Activated CD4-positive, alpha-beta T cell treated with anti-CD3 and anti-CD28 coated beads for 36 hours (primary cell): ENCODE results near the gene CEACAM18. TPM values are rescaled to one million over a fixed set of nuclear protein-coding genes. Genes with fewer than 3 reads are reported as not detected.
"Not testable (repeated sequence)": the region's sequence is repeated elsewhere in the genome, so short reads cannot be mapped to it uniquely, and the experiment has no call there.

Experiments used
- ATAC-seq: fragments of 200-7000 bp; cut with Tn5 transposase; one replicate; pipeline ENCODE4 v1.10.0; 2021; ENCODE audit warnings: mild to moderate bottlenecking, moderate library complexity
- CTCF ChIA-PET: fragments of 350-600 bp; sonication (Branson Sonifier 250); formaldehyde crosslinking; loops from one replicate; lab custom pipeline; 2021; ENCODE audit warnings: antibody characterized with exemption; lab: Charles Lee
- POLR2A ChIA-PET: fragments of 350-600 bp; sonication (Branson Sonifier 250); formaldehyde crosslinking; loops from one replicate; lab custom pipeline; 2021; ENCODE audit warnings: antibody characterized with exemption, inconsistent platforms; lab: Charles Lee
- DNase-seq: peaks from one replicate; pipeline ENCODE4 v3.0.0-alpha.2; 2020
- H3K27ac Mint-ChIP-seq: one replicate; pipeline ENCODE4 v1.8.0; 2021; ENCODE audit warnings: mixed read lengths
- H3K27me3 Mint-ChIP-seq: one replicate; pipeline ENCODE4 v1.8.0; 2021; ENCODE audit warnings: mixed read lengths
- H3K36me3 Mint-ChIP-seq: one replicate; pipeline ENCODE4 v1.8.0; 2021; ENCODE audit warnings: low read depth, mixed read lengths
- H3K4me1 Mint-ChIP-seq: one replicate; pipeline ENCODE4 v1.8.0; 2021; ENCODE audit warnings: mixed read lengths
- H3K4me3 Mint-ChIP-seq: one replicate; pipeline ENCODE4 v1.8.0; 2021; ENCODE audit warnings: mild to moderate bottlenecking, moderate library complexity, mixed read lengths
- H3K9me3 Mint-ChIP-seq: one replicate; pipeline ENCODE4 v1.8.0; 2021; ENCODE audit warnings: low read depth, mixed read lengths
- intact Hi-C, 2 experiments: fragments of 100-400 bp; cut with DNase I in 1 of 2; cut with micrococcal nuclease in 1 of 2; formaldehyde crosslinking; loops; one replicate each; pipeline versions ENCODE4 v1.14.2 to v1.15.1; 2022 to 2024; cut with DNase I, micrococcal nuclease
- total RNA-seq, 2 experiments: library from RNA; stranded (reverse); gene quantifications; one replicate each; pipeline ENCODE4 v1.2.3, GENCODE V29; 2021

Gene CEACAM18
- total RNA-seq, 2 experiments from 2014 or later, result not detected

GRCh38 chr19:51447510-51447909 lies 30.8 kb upstream of the CEACAM18 start:
- peaks cover 67% of the 10 kb centered on the region for H3K4me1 Mint-ChIP-seq
- H3K4me3 Mint-ChIP-seq, H3K27me3 Mint-ChIP-seq, ATAC-seq, DNase-seq: not testable (repeated sequence)
- peaks cover 23% of the 10 kb centered on the region for H3K9me3 Mint-ChIP-seq
- intact Hi-C loops, result loop anchor here in 1 of 2 experiments (10.0 kb wide), 1 partner anchor 727 kb away; the partner anchor contains the start of gene ZNF836
- H3K27ac Mint-ChIP-seq, result peak overlapping the region; percentile 85
- POLR2A ChIA-PET, result interaction anchor here (0.6 to 0.7 kb wide), 2 partner anchors 135 to 197 kb away, joined by 3 to 4 read pairs; no protein-coding TSS in a partner anchor
- CTCF ChIA-PET, result interaction anchor here (1.1 to 1.7 kb wide), 3 partner anchors 11 to 49 kb away, joined by 3 to 6 read pairs (median 6); no protein-coding TSS in a partner anchor
- peaks cover 14% of the 10 kb centered on the region for H3K36me3 Mint-ChIP-seq

DNA sequence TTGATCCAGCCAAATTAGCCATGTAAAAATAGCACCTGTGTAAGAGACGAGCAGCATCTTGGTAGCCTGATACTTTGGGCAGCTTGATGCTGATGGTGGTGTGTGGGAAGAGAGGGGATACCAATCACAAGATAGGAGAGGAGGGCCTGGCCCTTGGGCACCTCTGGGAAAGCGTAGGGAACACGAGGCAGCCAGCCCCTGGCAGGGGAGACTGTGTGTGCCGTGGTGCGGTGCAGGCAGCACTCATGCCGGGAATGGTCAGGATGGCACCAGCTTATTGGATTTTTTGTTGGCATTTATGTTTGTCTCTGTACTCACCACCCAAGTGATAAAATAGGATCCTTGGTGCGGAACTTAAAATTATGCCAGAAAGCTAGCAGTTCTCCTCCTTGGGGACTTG lies 30.3 kb upstream of the CEACAM18 start:
- peaks cover 13% of the 10 kb centered on the region for H3K36me3 Mint-ChIP-seq
- peak overlapping the region; percentile 85 for H3K27ac Mint-ChIP-seq
- peaks cover 62% of the 10 kb centered on the region for H3K4me1 Mint-ChIP-seq
- POLR2A ChIA-PET, result interaction anchor here (0.6 kb wide), 1 partner anchor 198 kb away, joined by 4 read pairs; no protein-coding TSS in a partner anchor
- peak; percentile 20 for ATAC-seq
- H3K27me3 Mint-ChIP-seq, result no peaks in the 10 kb centered on the region
- H3K4me3 Mint-ChIP-seq, result peak overlapping the region; percentile 50
- CTCF ChIA-PET, result interaction anchor here (1.1 to 1.4 kb wide), 3 partner anchors 21 to 330 kb away, joined by 3 to 4 read pairs (median 3); no protein-coding TSS in a partner anchor
- DNase-seq, result no peak
- H3K9me3 Mint-ChIP-seq, result peaks cover 23% of the 10 kb centered on the region
- intact Hi-C loops, result loop anchor here in 1 of 2 experiments (1.0 to 10.0 kb wide), 3 partner anchors 41 to 727 kb away; partner anchors contain the start of gene ZNF836

- peak overlapping the region; percentile 50 for H3K4me3 Mint-ChIP-seq
These were observed 29.8 kb upstream of the CEACAM18 start for GRCh38 chr19:51448411-51449016.

DNA sequence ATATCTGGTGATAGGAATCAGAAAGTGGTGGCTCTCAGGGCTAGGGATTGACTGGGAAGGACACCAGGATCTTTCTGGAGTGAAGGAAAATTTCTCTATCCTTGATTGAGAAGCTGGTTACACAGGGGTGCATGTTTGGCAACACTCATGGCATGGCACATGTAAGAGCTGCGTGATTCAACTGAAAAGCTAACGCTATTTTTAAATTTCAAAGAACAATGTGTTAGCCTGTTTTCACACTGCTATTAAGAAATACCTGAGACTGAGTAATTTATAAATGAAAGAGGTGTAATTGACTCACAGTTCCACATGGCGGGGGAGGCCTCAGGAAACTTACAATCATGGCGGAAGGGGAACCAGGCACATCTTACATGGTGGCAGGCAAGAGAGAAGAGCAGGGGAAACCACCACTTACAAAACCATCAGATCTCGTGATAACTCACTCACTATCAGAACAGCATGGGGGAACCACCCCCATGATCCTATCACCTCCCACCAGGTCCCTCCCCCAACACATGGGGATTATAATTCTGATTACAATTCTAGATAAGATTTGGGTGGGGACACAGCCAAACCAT lies 27.5 kb upstream of the CEACAM18 start:
- peak; percentile 37 for DNase-seq
- ATAC-seq, result peak; percentile 21
- H3K36me3 Mint-ChIP-seq, result peaks cover 12% of the 10 kb centered on the region
- peaks cover 19% of the 10 kb centered on the region for H3K9me3 Mint-ChIP-seq
- no peak overlapping the region for H3K4me3 Mint-ChIP-seq
- H3K27ac Mint-ChIP-seq, result peak overlapping the region; percentile 59
- ChIA-PET CTCF (interaction anchor here (0.6 to 1.9 kb wide), 3 partner anchors 9 to 209 kb away, joined by 3 to 5 read pairs (median 4); no protein-coding TSS in a partner anchor), POLR2A (interaction anchor here (1.4 kb wide), 1 partner anchor 10 kb away, joined by 3 read pairs; no protein-coding TSS in a partner anchor)
- no peaks in the 10 kb centered on the region for H3K27me3 Mint-ChIP-seq
- intact Hi-C loops, result no loop called here
- H3K4me1 Mint-ChIP-seq, result peaks cover 50% of the 10 kb centered on the region

More at GRCh38 chr19:51448411-51449016, 29.8 kb upstream of the CEACAM18 start:
- H3K27me3 Mint-ChIP-seq, result no peaks in the 10 kb centered on the region
- DNase-seq (peak; percentile 77), ATAC-seq (peak; percentile 87)
- H3K4me1 Mint-ChIP-seq, result peaks cover 57% of the 10 kb centered on the region
- peaks cover 20% of the 10 kb centered on the region for H3K9me3 Mint-ChIP-seq
- peak overlapping the region; percentile 85 for H3K27ac Mint-ChIP-seq
- intact Hi-C loops, result loop anchor here in 1 of 2 experiments (1.0 to 10.0 kb wide), 3 partner anchors 41 to 726 kb away; partner anchors contain the start of gene ZNF836
- peaks cover 12% of the 10 kb centered on the region for H3K36me3 Mint-ChIP-seq
- POLR2A ChIA-PET, result interaction anchor here (0.8 kb wide), 1 partner anchor 81 kb away, joined by 4 read pairs; no protein-coding TSS in a partner anchor
- CTCF ChIA-PET, result interaction anchor here (0.9 to 1.4 kb wide), 6 partner anchors 12 to 329 kb away, joined by 3 to 4 read pairs (median 3); no protein-coding TSS in a partner anchor

GRCh38 chr19:51456541-51457290 lies 21.6 kb upstream of the CEACAM18 start:
- H3K27me3 Mint-ChIP-seq, result peaks cover 12% of the 10 kb centered on the region
- no peak overlapping the region for H3K27ac Mint-ChIP-seq
- H3K4me1 Mint-ChIP-seq, result no peaks in the 10 kb centered on the region
- ATAC-seq, result no peak
- H3K36me3 Mint-ChIP-seq, result no peaks in the 10 kb centered on the region
- DNase-seq, result no peak
- POLR2A ChIA-PET, result no interaction called here
- H3K9me3 Mint-ChIP-seq, result no peaks in the 10 kb centered on the region
- no peak overlapping the region for H3K4me3 Mint-ChIP-seq
- intact Hi-C loops, result no loop called here
- CTCF ChIA-PET, result no interaction called here

GRCh38 chr19:51457351-51458013 lies 20.9 kb upstream of the CEACAM18 start:
- H3K4me3 Mint-ChIP-seq, result no peak overlapping the region
- intact Hi-C loops, result no loop called here
- H3K27ac Mint-ChIP-seq, result no peak overlapping the region
- peaks cover 12% of the 10 kb centered on the region for H3K27me3 Mint-ChIP-seq
- ChIA-PET POLR2A (no interaction called here), CTCF (no interaction called here)
- H3K36me3 Mint-ChIP-seq, result no peaks in the 10 kb centered on the region
- no peaks in the 10 kb centered on the region for H3K4me1 Mint-ChIP-seq
- no peaks in the 10 kb centered on the region for H3K9me3 Mint-ChIP-seq
- no peak for ATAC-seq
- DNase-seq, result no peak

DNA sequence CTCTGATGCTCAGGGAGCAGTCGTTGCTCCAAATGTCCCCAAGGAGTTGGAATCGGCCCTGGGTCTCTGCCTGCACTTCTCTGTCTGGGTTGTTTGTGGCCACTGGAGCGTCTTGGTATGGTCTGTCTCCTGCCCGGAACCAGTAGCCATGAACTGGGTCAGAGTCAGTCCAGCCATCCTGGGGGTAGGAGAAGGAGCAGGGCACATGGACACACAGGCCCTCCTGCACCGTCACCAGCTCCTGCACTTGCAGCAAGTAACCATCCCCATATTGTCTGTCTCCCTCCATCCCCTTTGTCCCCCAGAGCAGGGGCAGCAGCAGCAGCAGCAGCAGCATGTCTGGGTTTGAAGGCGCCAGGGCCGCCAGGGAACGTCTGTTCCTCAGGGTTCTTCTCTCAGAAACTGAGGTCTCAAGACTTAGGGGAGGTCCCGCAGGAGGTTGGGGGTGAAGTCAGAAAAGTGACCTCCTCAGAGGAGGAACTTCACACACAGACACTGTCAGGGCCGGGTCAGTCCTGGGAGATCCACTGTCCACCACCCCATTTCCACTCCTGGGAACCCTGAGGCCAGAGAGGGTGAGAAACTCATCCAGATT lies 20.2 kb upstream of the CEACAM18 start, which contains the start of gene SIGLEC8:
SIGLEC8 (minus strand) TSS at position 404 of the 595 bp plus-strand sequence; CDS start at position 337, 67 bp downstream.
- intact Hi-C loops, result no loop called here
- no peaks in the 10 kb centered on the region for H3K9me3 Mint-ChIP-seq
- H3K36me3 Mint-ChIP-seq, result no peaks in the 10 kb centered on the region
- no peak for DNase-seq
- H3K4me3 Mint-ChIP-seq, result no peak within 1 kb of the TSS
- ChIA-PET CTCF (no interaction called here), POLR2A (no interaction called here)
- ATAC-seq, result no peak
- peaks cover 4% of the 10 kb centered on the region for H3K4me1 Mint-ChIP-seq
- H3K27ac Mint-ChIP-seq, result no peak within 1 kb of the TSS
- peaks cover 17% of the 10 kb centered on the region for H3K27me3 Mint-ChIP-seq

- ATAC-seq, result no peak
- Mint-ChIP-seq H3K27ac (no peak overlapping the region), H3K9me3 (no peaks in the 10 kb centered on the region), H3K27me3 (peaks cover 18% of the 10 kb centered on the region), H3K36me3 (no peaks in the 10 kb centered on the region), H3K4me3 (no peak overlapping the region), H3K4me1 (peaks cover 4% of the 10 kb centered on the region)
- no peak for DNase-seq
- ChIA-PET CTCF (no interaction called here), POLR2A (no interaction called here)
- intact Hi-C loops, result no loop called here
These were observed 19.3 kb upstream of the CEACAM18 start for GRCh38 chr19:51458899-51459505.

DNA sequence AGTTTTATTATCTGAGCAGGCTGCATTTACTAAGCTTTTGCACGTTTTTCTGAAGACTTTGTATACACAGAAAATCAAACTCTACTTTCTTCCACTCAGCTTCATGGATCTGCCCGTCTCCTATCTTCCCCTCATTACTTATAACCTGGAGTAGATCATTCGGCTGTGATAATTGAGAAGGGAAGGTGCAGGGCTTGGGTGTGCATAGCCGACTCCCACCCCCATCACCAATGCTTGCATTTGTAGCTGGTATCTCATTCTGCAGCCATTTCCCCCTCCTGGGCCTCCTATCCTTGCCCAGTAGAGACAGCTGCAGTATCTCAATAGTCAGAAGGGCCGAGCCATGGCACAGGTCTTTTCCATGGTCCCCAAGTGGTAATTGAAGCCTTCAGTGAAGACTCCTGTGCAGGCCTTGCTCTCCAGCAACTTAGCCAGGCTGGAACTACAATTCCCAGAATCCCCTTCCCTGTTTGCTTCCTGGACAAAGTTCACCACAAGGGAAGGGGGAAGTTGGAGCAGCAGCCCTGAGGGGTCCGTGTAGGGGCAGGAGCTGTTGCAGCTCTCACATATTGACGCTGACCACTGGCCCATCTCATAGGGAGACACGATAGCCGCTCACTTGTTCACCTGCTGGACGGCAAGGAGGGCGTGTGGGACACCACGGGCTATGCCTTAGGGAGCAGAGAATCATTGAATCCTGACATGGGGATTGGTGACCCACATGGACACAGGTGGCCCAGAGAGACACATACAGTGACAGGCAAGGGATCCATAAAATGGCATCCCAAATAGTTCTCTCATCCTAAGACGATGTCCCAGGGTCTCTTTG lies 18.0 kb upstream of the CEACAM18 start:
- POLR2A ChIA-PET, result no interaction called here
- DNase-seq (no peak), ATAC-seq (no peak)
- no peak overlapping the region for H3K4me3 Mint-ChIP-seq
- peaks cover 8% of the 10 kb centered on the region for H3K4me1 Mint-ChIP-seq
- H3K36me3 Mint-ChIP-seq, result no peaks in the 10 kb centered on the region
- intact Hi-C loops, result no loop called here
- no peaks in the 10 kb centered on the region for H3K9me3 Mint-ChIP-seq
- CTCF ChIA-PET, result interaction anchor here (0.6 to 0.7 kb wide), 2 partner anchors 11 to 152 kb away, joined by 3 read pairs; no protein-coding TSS in a partner anchor
- H3K27me3 Mint-ChIP-seq, result peaks cover 28% of the 10 kb centered on the region
- H3K27ac Mint-ChIP-seq, result no peak overlapping the region
